Measurements from ENCODE around the gene VRTN. TPM values are rescaled to one million over a fixed set of nuclear protein-coding genes. Genes with fewer than 3 reads are reported as not detected.

VRTN gene
- total and polyA plus RNA-seq, 9 of the 15 experiments (the other 6 are each of a cell fraction or from before 2014, with no cell fraction given), result 0.05 to 0.09 (median 0.06) TPM; not detected in 6

- TF ChIP-seq PKNOX1 (IDR thresholded peaks at IDR 0.05) (no peak), SP2 (IDR thresholded peaks at IDR 0.05; ENCODE audit: extremely low read depth, low read depth, low read length, poor library complexity, severe bottlenecking) (no peak), ZBTB11 (CRISPR knock-in tag; IDR thresholded peaks at IDR 0.05) (no peak)
Observed at GRCh38 chr14:74325446-74325845, 22.8 kb upstream of the VRTN start (continued).

- no peaks in the 10 kb centered on the region for H3K36me3 ChIP-seq (ENCODE audit: control insufficient read depth, insufficient read depth, low read length)
- FAIRE-seq, result no peak
- TF ChIP-seq REST (IDR thresholded peaks at IDR 0.05; ENCODE audit: borderline replicate concordance), result no peak
- TF ChIP-seq REST (CRISPR knock-in tag; IDR thresholded peaks at IDR 0.05; ENCODE audit: low read depth), result no peak
- no peak for TF ChIP-seq ZSCAN32 (CRISPR knock-in tag; IDR thresholded peaks at IDR 0.05)
Observed at GRCh38 chr14:74326369-74327152, 21.7 kb upstream of the VRTN start.

More at GRCh38 chr14:74326369-74327152, 21.7 kb upstream of the VRTN start:
- Histone ChIP-seq H3K9me1 (ENCODE audit: control insufficient read depth, insufficient read depth, low read length) (no peaks in the 10 kb centered on the region), H3K27ac (ENCODE audit: extremely low read depth, low read depth, low read length) (no peak overlapping the region), H2AFZ (ENCODE audit: low read depth, low read length) (no peak overlapping the region), H3K4me1 (replicated peaks in 1 of 2; ENCODE audit: control insufficient read depth in 2 of 2, insufficient read depth in 2 of 2, low read length in 2 of 2) (no peaks in the 10 kb centered on the region), H3K4me2 (ENCODE audit: insufficient read depth, low read length) (no peak overlapping the region), H3K79me2 (ENCODE audit: control insufficient read depth, insufficient read depth, low read length) (no peaks in the 10 kb centered on the region), H3K9ac (ENCODE audit: insufficient read depth in 1 of 2, low read depth in 2 of 2, low read length in 2 of 2) (no peak overlapping the region), H3K9me3 (replicated peaks; ENCODE audit: control insufficient read depth, insufficient read depth, low read depth, low read length) (no peaks in the 10 kb centered on the region), H3K27me3 (ENCODE audit: control insufficient read depth in 2 of 2, insufficient read depth in 2 of 2, low read length in 2 of 2) (peaks cover 0 to 10% of the 10 kb centered on the region in 2 experiments; a peak in 3 of 5 replicates), H3K4me3 (no peak overlapping the region), H4K20me1 (replicated peaks; ENCODE audit: control insufficient read depth, insufficient read depth, low read length) (no peaks in the 10 kb centered on the region)
- BruUV-seq (replicated peaks), result no TSS peak
- CTCF ChIA-PET (ENCODE audit: low intra/inter-chr PET ratio), result no interaction called here
- 1% methylated on average over 9 of the region's 10 CpGs for WGBS (ENCODE audit: insufficient coverage, low coverage, missing lambda C conversion rate)
- in situ Hi-C loops (cut with MboI), result no loop called here
- ATAC-seq, result no peak
- POLR2A ChIA-PET, result interaction anchor here (0.6 to 0.7 kb wide), 3 partner anchors 49 to 119 kb away, joined by 3 read pairs; no protein-coding TSS in a partner anchor
- intact Hi-C loops (cut with micrococcal nuclease), result no loop called here
- DNase-seq (ENCODE audit: extremely low read depth in 1 of 4, low spot score in 3 of 4), result no peak
